Measurements from ENCODE around the gene DYRK4. TPM values are rescaled to one million over a fixed set of nuclear protein-coding genes. Genes with fewer than 3 reads are reported as not detected.
A peak's percentile ranks its signal among the peaks of the same experiment; 100 is the strongest.
"Not testable (repeated sequence)": the region's sequence is repeated elsewhere in the genome, so short reads cannot be mapped to it uniquely, and the experiment has no call there.

The DYRK4 gene
- 49.4 and 58.6 TPM in 2 replicates for total RNA-seq (2014; rRNA removed)
- percentile 33 among the genes with signal in this experiment for Bru-seq, nascent RNA
- BruChase-seq, experiment 1, labeled RNA remaining after a 6-hour chase: percentile 43 among the genes with signal in this experiment
- BruChase-seq, experiment 2, labeled RNA remaining after a 2-hour chase: percentile 31 among the genes with signal in this experiment
- long read RNA-seq, partial matches to known transcripts: 2 of 6 reads
- long read RNA-seq, other reads (novel, unspliced or antisense): 2 of 6 reads

DNA sequence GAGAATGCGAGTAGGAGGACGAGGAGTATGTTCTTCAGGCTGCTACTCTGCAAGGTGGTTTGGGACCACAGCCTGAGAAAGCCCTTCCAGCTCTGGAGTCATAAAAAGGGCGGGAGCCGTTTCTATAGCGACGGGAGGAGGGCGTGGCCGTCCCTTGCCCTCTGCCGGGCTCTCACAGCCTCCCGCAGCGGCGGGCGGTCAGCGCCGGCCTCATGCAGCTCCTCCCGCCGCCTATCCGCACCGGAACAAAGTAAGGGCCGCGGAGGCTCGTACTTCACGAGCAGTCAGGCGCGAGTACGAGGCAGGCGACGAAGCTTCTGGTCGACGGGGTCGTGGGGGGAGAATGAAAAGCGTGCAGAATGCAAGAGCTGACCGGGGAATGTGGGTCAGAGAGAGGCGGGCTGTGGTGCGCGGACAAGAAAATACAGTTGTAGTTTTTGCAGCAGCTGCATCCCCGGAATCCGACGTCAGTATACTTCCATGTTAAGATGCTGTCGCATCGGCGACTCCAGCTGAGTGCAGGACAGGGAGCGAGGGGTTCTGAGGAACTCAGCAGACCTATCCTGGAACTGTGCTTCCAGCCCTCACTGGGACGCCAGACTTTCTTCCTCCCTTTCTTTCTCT, at the start of gene DYRK4:
Gene DYRK4 (plus strand): TSS at position 175 of the 624 bp plus-strand sequence. CDS start 38 bp downstream, at position 213.
- no peaks in the 10 kb centered on the region for H3F3A ChIP-seq (ENCODE audit: low read length, unreplicated experiment)
- no peaks in the 10 kb centered on the region for H4K20me1 ChIP-seq (ENCODE audit: low read length)
- DNase-seq (no peak), ATAC-seq (no peak)
- no peaks in the 10 kb centered on the region for H3K79me2 ChIP-seq (ENCODE audit: low read length)
- H3K9me2 ChIP-seq (replicated peaks; ENCODE audit: low read length): no peaks in the 10 kb centered on the region
- H3K27ac ChIP-seq (ENCODE audit: low read length): no peak within 1 kb of the TSS
- no peak within 1 kb of the TSS for H3K4me2 ChIP-seq (ENCODE audit: low read length)
- no peaks in the 10 kb centered on the region for H3K4me1 ChIP-seq (ENCODE audit: insufficient read depth, low read length)
- no TSS peak for BruUV-seq (replicated peaks)
- no peaks in the 10 kb centered on the region for H3K9me3 ChIP-seq (ENCODE audit: low read length)
- ChIA-PET POLR2A (ENCODE audit: unreplicated experiment) (no interaction called here), CTCF (no interaction called here)
- H3K36me3 ChIP-seq (ENCODE audit: low read depth, low read length): no peaks in the 10 kb centered on the region; the same call in 1 of the 2 replicates
- TF ChIP-seq EZH2phosphoT487 (IDR thresholded peaks at IDR 0.05; ENCODE audit: borderline replicate concordance, low read length) (no peak), EZH2 (IDR thresholded peaks at IDR 0.05; ENCODE audit: low read length, unreplicated experiment) (no peak), CTCF (conservative IDR thresholded peaks at IDR 0.05; ENCODE audit: low read depth, low read length) (no peak)
- H3K4me3 ChIP-seq (ENCODE audit: low read length): no peak within 1 kb of the TSS
- no peak within 1 kb of the TSS for H3K9ac ChIP-seq (ENCODE audit: low read length)
- intact Hi-C loops (cut with micrococcal nuclease): no loop called here
- H3K27me3 ChIP-seq (ENCODE audit: low read length): no peaks in the 10 kb centered on the region
- H2AFZ ChIP-seq (ENCODE audit: low read length): no peak within 1 kb of the TSS

- Histone ChIP-seq H3F3A (ENCODE audit: low read length, unreplicated experiment) (no peaks in the 10 kb centered on the region), H3K36me3 (ENCODE audit: low read depth, low read length) (no peaks in the 10 kb centered on the region; the same call in 1 of the 2 replicates), H3K4me1 (ENCODE audit: insufficient read depth, low read length) (peaks cover 5% of the 10 kb centered on the region), H2AFZ (ENCODE audit: low read length) (no peak overlapping the region), H3K4me2 (ENCODE audit: low read length) (no peak overlapping the region), H3K27ac (ENCODE audit: low read length) (no peak overlapping the region), H4K20me1 (ENCODE audit: low read length) (no peaks in the 10 kb centered on the region), H3K79me2 (ENCODE audit: low read length) (no peaks in the 10 kb centered on the region), H3K9me3 (ENCODE audit: low read length) (no peaks in the 10 kb centered on the region), H3K9me2 (replicated peaks; ENCODE audit: low read length) (no peaks in the 10 kb centered on the region), H3K9ac (ENCODE audit: low read length) (no peak overlapping the region), H3K27me3 (ENCODE audit: low read length) (no peaks in the 10 kb centered on the region), H3K4me3 (ENCODE audit: low read length) (no peak overlapping the region)
- ATAC-seq: peak; percentile 60
- peak; percentile 53 for DNase-seq
- ChIA-PET POLR2A (ENCODE audit: unreplicated experiment) (no interaction called here), CTCF (no interaction called here)
- no TSS peak for BruUV-seq (replicated peaks)
- TF ChIP-seq CTCF (conservative IDR thresholded peaks at IDR 0.05; ENCODE audit: low read depth, low read length) (no peak), EZH2phosphoT487 (IDR thresholded peaks at IDR 0.05; ENCODE audit: borderline replicate concordance, low read length) (no peak), EZH2 (IDR thresholded peaks at IDR 0.05; ENCODE audit: low read length, unreplicated experiment) (no peak)
- intact Hi-C loops (cut with micrococcal nuclease): no loop called here
Observed at GRCh38 chr12:4518106-4518728, 43.8 kb upstream of the DYRK4 start.

DNA sequence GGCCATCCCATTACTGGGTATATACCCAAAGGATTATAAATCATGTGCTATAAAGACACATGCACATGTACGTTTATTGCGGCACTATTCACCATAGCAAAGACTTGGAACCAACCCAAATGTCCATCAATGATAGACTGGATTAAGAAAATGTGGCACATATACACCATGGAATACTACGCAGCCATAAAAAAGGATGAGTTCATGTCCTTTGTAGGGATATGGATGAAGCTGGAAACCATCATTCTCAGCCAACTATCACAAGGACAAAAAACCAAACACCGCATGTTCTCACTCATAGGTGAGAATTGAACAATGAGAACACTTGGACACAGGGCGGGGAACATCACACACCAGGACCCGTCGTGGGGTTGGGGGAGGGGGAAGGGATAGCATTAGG, 38.6 kb upstream of the DYRK4 start:
- H3K4me1 ChIP-seq (ENCODE audit: insufficient read depth, low read length); intact Hi-C loops (cut with micrococcal nuclease); H3K9ac ChIP-seq (ENCODE audit: low read length); H3K27ac ChIP-seq (ENCODE audit: low read length); H3K36me3 ChIP-seq (ENCODE audit: low read depth, low read length); ATAC-seq; H2AFZ ChIP-seq (ENCODE audit: low read length); H3K79me2 ChIP-seq (ENCODE audit: low read length); DNase-seq; H3K9me3 ChIP-seq (ENCODE audit: low read length); H3K9me2 ChIP-seq (replicated peaks; ENCODE audit: low read length); H3K4me2 ChIP-seq (ENCODE audit: low read length); BruUV-seq (replicated peaks); H3K4me3 ChIP-seq (ENCODE audit: low read length); POLR2A ChIA-PET (ENCODE audit: unreplicated experiment); H3F3A ChIP-seq (ENCODE audit: low read length, unreplicated experiment); H3K27me3 ChIP-seq (ENCODE audit: low read length); H4K20me1 ChIP-seq (ENCODE audit: low read length): not testable (repeated sequence)
- CTCF ChIA-PET: interaction anchor here (0.6 kb wide), 1 partner anchor 110 kb away, joined by 3 read pairs; no protein-coding TSS in a partner anchor
